Parathyroid adenoma (tissue), 2 donors: ENCODE data around the gene VCL.

Experiments
- H2AFZ ChIP-seq: fragments of 300-600 bp; sonication (generic); one replicate; pipeline ENCODE4 v1.7.0; 2017; ENCODE audit warnings: antibody characterized with exemption, mild to moderate bottlenecking
- H3K27ac ChIP-seq: fragments of 300-600 bp; sonication (generic); one replicate; pipeline ENCODE4 v1.7.0; 2017
- H3K27me3 ChIP-seq: fragments of 300-600 bp; sonication (generic); one replicate; pipeline ENCODE4 v1.7.0; 2017; ENCODE audit warnings: low read length; ENCODE audit not compliant: control insufficient read depth, insufficient read depth
- H3K36me3 ChIP-seq: fragments of 300-600 bp; sonication (generic); one replicate; pipeline ENCODE4 v1.7.0; 2017; ENCODE audit warnings: low read length; ENCODE audit not compliant: control insufficient read depth, insufficient read depth
- H3K4me1 ChIP-seq: fragments of 300-600 bp; sonication (generic); one replicate; pipeline ENCODE4 v1.7.0; 2017; ENCODE audit warnings: control low read depth
- H3K4me2 ChIP-seq: fragments of 300-600 bp; sonication (generic); one replicate; pipeline ENCODE4 v1.7.0; 2017; ENCODE audit warnings: low read length
- H3K4me3 ChIP-seq: fragments of 300-600 bp; sonication (generic); one replicate; pipeline ENCODE4 v1.7.0; 2017; ENCODE audit warnings: low read depth, low read length
- H3K79me2 ChIP-seq: fragments of 300-600 bp; sonication (generic); one replicate; pipeline ENCODE4 v1.7.0; 2017; ENCODE audit warnings: control low read depth
- H3K9ac ChIP-seq: fragments of 300-600 bp; sonication (generic); one replicate; pipeline ENCODE4 v1.7.0; 2017; ENCODE audit warnings: mild to moderate bottlenecking
- H3K9me3 ChIP-seq: fragments of 300-600 bp; sonication (generic); one replicate; pipeline ENCODE4 v1.7.0; 2017; ENCODE audit warnings: low read length; ENCODE audit not compliant: control insufficient read depth
- TF ChIP-seq, protein P1 (sequence below): fragments of 300-600 bp; sonication (generic); IDR thresholded peaks from one replicate; pipeline ENCODE4 v1.7.0; 2017; ENCODE audit warnings: antibody characterized with exemption, mild to moderate bottlenecking
- donor health status: primary hyperparathyroidism.

The VCL gene

GRCh38 chr10:74075906-74076305 is 78.0 kb downstream of the VCL start:
- Histone ChIP-seq H3K4me3 (no peak overlapping the region), H2AFZ (no peak overlapping the region), H3K9ac (no peak overlapping the region), H3K36me3 (no peaks in the 10 kb centered on the region), H3K27ac (no peak overlapping the region), H3K79me2 (no peaks in the 10 kb centered on the region), H3K4me2 (no peak overlapping the region), H3K4me1 (no peaks in the 10 kb centered on the region), H3K27me3 (no peaks in the 10 kb centered on the region), H3K9me3 (no peaks in the 10 kb centered on the region)
- TF ChIP-seq, protein P1, sequence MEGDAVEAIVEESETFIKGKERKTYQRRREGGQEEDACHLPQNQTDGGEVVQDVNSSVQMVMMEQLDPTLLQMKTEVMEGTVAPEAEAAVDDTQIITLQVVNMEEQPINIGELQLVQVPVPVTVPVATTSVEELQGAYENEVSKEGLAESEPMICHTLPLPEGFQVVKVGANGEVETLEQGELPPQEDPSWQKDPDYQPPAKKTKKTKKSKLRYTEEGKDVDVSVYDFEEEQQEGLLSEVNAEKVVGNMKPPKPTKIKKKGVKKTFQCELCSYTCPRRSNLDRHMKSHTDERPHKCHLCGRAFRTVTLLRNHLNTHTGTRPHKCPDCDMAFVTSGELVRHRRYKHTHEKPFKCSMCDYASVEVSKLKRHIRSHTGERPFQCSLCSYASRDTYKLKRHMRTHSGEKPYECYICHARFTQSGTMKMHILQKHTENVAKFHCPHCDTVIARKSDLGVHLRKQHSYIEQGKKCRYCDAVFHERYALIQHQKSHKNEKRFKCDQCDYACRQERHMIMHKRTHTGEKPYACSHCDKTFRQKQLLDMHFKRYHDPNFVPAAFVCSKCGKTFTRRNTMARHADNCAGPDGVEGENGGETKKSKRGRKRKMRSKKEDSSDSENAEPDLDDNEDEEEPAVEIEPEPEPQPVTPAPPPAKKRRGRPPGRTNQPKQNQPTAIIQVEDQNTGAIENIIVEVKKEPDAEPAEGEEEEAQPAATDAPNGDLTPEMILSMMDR: no peak

DNA sequence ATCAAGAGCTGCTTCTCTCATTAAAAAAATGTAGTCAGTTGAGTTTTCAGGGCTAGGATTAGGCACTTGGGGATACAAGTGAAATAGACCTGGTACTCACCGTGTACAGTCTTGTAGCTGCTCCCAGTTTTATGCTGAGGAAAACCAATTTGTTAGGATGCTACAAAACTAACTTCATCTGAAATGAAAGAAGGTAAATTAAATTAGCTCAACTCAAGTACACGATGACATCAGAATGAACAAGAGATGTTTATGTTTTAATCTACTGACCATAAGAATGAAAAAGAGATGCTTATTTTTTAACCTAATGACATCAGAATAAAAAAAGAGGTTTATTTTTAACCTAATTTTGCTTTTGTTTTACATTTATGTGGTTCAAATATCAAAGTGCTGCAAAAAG is 79.0 kb downstream of the VCL start:
- Histone ChIP-seq H3K4me3 (no peak overlapping the region), H3K4me1 (no peaks in the 10 kb centered on the region), H3K36me3 (no peaks in the 10 kb centered on the region), H3K79me2 (no peaks in the 10 kb centered on the region), H3K9ac (no peak overlapping the region), H3K9me3 (no peaks in the 10 kb centered on the region), H3K27ac (no peak overlapping the region), H2AFZ (no peak overlapping the region), H3K27me3 (no peaks in the 10 kb centered on the region), H3K4me2 (no peak overlapping the region)
- TF ChIP-seq, protein P1: no peak

DNA sequence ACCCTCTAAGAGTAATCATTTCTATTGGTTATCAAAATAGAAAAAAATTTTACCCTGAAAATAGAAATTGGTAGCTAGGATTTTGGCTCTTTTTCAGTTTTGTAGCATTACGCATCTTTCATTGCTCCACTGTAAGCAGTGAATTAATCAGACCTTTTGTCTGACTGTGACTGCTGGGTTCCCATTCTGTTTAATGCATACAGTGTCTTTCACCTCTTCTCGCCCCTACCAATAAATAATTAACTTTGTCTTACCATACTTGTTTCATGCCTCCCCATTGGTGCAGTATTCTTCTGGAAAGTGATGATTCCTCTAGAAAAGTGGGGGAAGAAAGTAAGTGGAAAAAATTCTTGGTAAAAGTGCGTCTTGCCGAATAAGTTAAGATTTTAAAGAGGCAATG is 79.5 kb downstream of the VCL start:
- Histone ChIP-seq H3K4me1 (no peaks in the 10 kb centered on the region), H3K27ac (no peak overlapping the region), H3K9me3 (no peaks in the 10 kb centered on the region), H3K4me2 (no peak overlapping the region), H3K9ac (no peak overlapping the region), H2AFZ (no peak overlapping the region), H3K79me2 (no peaks in the 10 kb centered on the region), H3K4me3 (no peak overlapping the region), H3K36me3 (no peaks in the 10 kb centered on the region), H3K27me3 (no peaks in the 10 kb centered on the region)
- TF ChIP-seq, protein P1: no peak

- H3K9me3 ChIP-seq: no peaks in the 10 kb centered on the region
- H2AFZ ChIP-seq: no peak overlapping the region
- H3K36me3 ChIP-seq: no peaks in the 10 kb centered on the region
- H3K27ac ChIP-seq: no peak overlapping the region
- H3K4me2 ChIP-seq: no peak overlapping the region
- H3K79me2 ChIP-seq: no peaks in the 10 kb centered on the region
- no peak overlapping the region for H3K4me3 ChIP-seq
- TF ChIP-seq, protein P1: no peak
- no peaks in the 10 kb centered on the region for H3K27me3 ChIP-seq
- no peak overlapping the region for H3K9ac ChIP-seq
- no peaks in the 10 kb centered on the region for H3K4me1 ChIP-seq
Measured at GRCh38 chr10:74078037-74078436, 80.1 kb downstream of the VCL start.

GRCh38 chr10:74079028-74079935 is 81.4 kb downstream of the VCL start:
- no peaks in the 10 kb centered on the region for H3K4me1 ChIP-seq
- H3K27me3 ChIP-seq: no peaks in the 10 kb centered on the region
- no peaks in the 10 kb centered on the region for H3K9me3 ChIP-seq
- H3K4me3 ChIP-seq: no peak overlapping the region
- H3K79me2 ChIP-seq: no peaks in the 10 kb centered on the region
- TF ChIP-seq, protein P1: no peak
- no peak overlapping the region for H3K4me2 ChIP-seq
- H3K9ac ChIP-seq: no peak overlapping the region
- H2AFZ ChIP-seq: no peak overlapping the region
- no peaks in the 10 kb centered on the region for H3K36me3 ChIP-seq
- H3K27ac ChIP-seq: no peak overlapping the region
